Cardiac muscle cell (in vitro differentiated cells and primary cell): ENCODE data around the gene MTUS2. TPM values are rescaled to one million over a fixed set of nuclear protein-coding genes. Genes with fewer than 3 reads are reported as not detected.
"Not testable (repeated sequence)": the region's sequence is repeated elsewhere in the genome, so short reads cannot be mapped to it uniquely, and the experiment has no call there.

Source experiments
- DNase-seq, 2 donors: peaks; one replicate each; pipeline versions ENCODE4 v3.0.0 to v3.0.0-alpha.2; 2010 to 2017; ENCODE audit warnings: low read depth in 1 of 2, low spot score in 1 of 2
- H3K27ac ChIP-seq: fragments of 200-600 bp; sonication (generic); 2 replicates; pipeline ENCODE4 v1.5.1; 2016
- H3K27me3 ChIP-seq: fragments of 200-600 bp; sonication (generic); 2 replicates; pipeline ENCODE4 v1.6.0; 2016; ENCODE audit warnings: control low read depth
- H3K36me3 ChIP-seq: fragments of 200-600 bp; sonication (generic); 2 replicates; pipeline ENCODE4 v1.5.1; 2016; ENCODE audit warnings: control low read depth
- H3K4me1 ChIP-seq: fragments of 200-600 bp; sonication (generic); 2 replicates; pipeline ENCODE4 v1.8.1; 2017; ENCODE audit warnings: low read depth, mild to moderate bottlenecking, mixed run types
- H3K4me3 ChIP-seq: fragments of 200-600 bp; sonication (generic); 2 replicates; pipeline ENCODE4 v1.5.1; 2016; ENCODE audit warnings: mild to moderate bottlenecking
- H3K9me3 ChIP-seq: fragments of 200-600 bp; sonication (generic); 2 replicates; pipeline ENCODE4 v1.5.1; 2017; ENCODE audit warnings: low read depth, mild to moderate bottlenecking, control low read depth
- CTCF ChIP-seq: IDR thresholded peaks from 2 replicates; pipeline ENCODE4 v1.5.1; 2012; ENCODE audit warnings: low read depth, mild to moderate bottlenecking, low read length
- polyA plus RNA-seq: library from polyadenylated mRNA; unstranded; fragments of >200 nt; fragmentation: Nextera tagmentation; extraction: Ambion mirVana; gene quantifications from 2 replicates; pipeline ENCODE4 v1.2.1, GENCODE V29; 2016
- total RNA-seq: library from RNA; depleted of rRNA; stranded (reverse); fragments of >200 nt; gene quantifications from 2 replicates; pipeline ENCODE4 v1.2.3, GENCODE V29; 2016

The MTUS2 gene
- total and polyA plus RNA-seq, 2 experiments from 2014 or later = 31.6 to 96.9 TPM

- no peak for TF ChIP-seq CTCF
- Histone ChIP-seq H3K27ac (no peak overlapping the region), H3K4me3 (no peak overlapping the region), H3K36me3 (no peaks in the 10 kb centered on the region), H3K4me1 (peaks cover 25% of the 10 kb centered on the region), H3K27me3 (no peaks in the 10 kb centered on the region), H3K9me3 (no peaks in the 10 kb centered on the region)
- DNase-seq = no peak
Observed at GRCh38 chr13:29379865-29380264, 559.7 kb downstream of the MTUS2 start.

GRCh38 chr13:29382021-29382420, 561.9 kb downstream of the MTUS2 start:
- Histone ChIP-seq H3K27ac (no peak overlapping the region), H3K4me3 (no peak overlapping the region), H3K36me3 (no peaks in the 10 kb centered on the region), H3K27me3 (no peaks in the 10 kb centered on the region), H3K4me1 (peaks cover 45% of the 10 kb centered on the region), H3K9me3 (no peaks in the 10 kb centered on the region)
- no peak for DNase-seq
- TF ChIP-seq CTCF = no peak

- Histone ChIP-seq H3K27ac (peak overlapping the region; percentile 90), H3K36me3 (no peaks in the 10 kb centered on the region), H3K27me3 (no peaks in the 10 kb centered on the region), H3K4me3 (no peak overlapping the region), H3K4me1 (peaks cover 49% of the 10 kb centered on the region), H3K9me3 (no peaks in the 10 kb centered on the region)
- no peak for TF ChIP-seq CTCF
- DNase-seq = no peak
Observed at GRCh38 chr13:29383476-29383875, 563.3 kb downstream of the MTUS2 start.

- H3K27me3 ChIP-seq = no peaks in the 10 kb centered on the region
- TF ChIP-seq CTCF = no peak
- peak in 1 of 2 donors; percentile 87 for DNase-seq
- no peaks in the 10 kb centered on the region for H3K36me3 ChIP-seq
- peak overlapping the region; percentile 90 for H3K27ac ChIP-seq
- H3K9me3 ChIP-seq = no peaks in the 10 kb centered on the region
- peaks cover 49% of the 10 kb centered on the region for H3K4me1 ChIP-seq
- H3K4me3 ChIP-seq = no peak overlapping the region
Observed at GRCh38 chr13:29384466-29384865, 564.3 kb downstream of the MTUS2 start.

- no peak for DNase-seq
- H3K36me3 ChIP-seq = no peaks in the 10 kb centered on the region
- TF ChIP-seq CTCF = no peak
- no peaks in the 10 kb centered on the region for H3K9me3 ChIP-seq
- peak overlapping the region; percentile 90 for H3K27ac ChIP-seq
- H3K4me1 ChIP-seq = peaks cover 49% of the 10 kb centered on the region
- H3K4me3 ChIP-seq = no peak overlapping the region
- H3K27me3 ChIP-seq = no peaks in the 10 kb centered on the region
Observed at GRCh38 chr13:29384871-29385270, 564.7 kb downstream of the MTUS2 start.

GRCh38 chr13:29386246-29386645, 566.1 kb downstream of the MTUS2 start:
- H3K36me3 ChIP-seq = no peaks in the 10 kb centered on the region
- no peak for DNase-seq
- no peak overlapping the region for H3K27ac ChIP-seq
- H3K4me1 ChIP-seq = peaks cover 49% of the 10 kb centered on the region
- H3K4me3 ChIP-seq = no peak overlapping the region
- TF ChIP-seq CTCF = no peak
- no peaks in the 10 kb centered on the region for H3K27me3 ChIP-seq
- H3K9me3 ChIP-seq = no peaks in the 10 kb centered on the region

GRCh38 chr13:29390598-29390997, 570.5 kb downstream of the MTUS2 start:
- not testable (repeated sequence) for DNase-seq, H3K27ac ChIP-seq, H3K27me3 ChIP-seq, H3K4me3 ChIP-seq, H3K36me3 ChIP-seq, H3K9me3 ChIP-seq
- H3K4me1 ChIP-seq = peaks cover 29% of the 10 kb centered on the region
